Skin epidermis (tissue), 12 donors: ENCODE measurements around the gene ZC3H7B.
"Not testable (repeated sequence)": the region's sequence is repeated elsewhere in the genome, so short reads cannot be mapped to it uniquely, and the experiment has no call there.

Source experiments
- H3K27ac ChIP-seq, 21 experiments: fragments of 200-600 bp; sonication (generic) in 11 of 21; one replicate each; pipeline ENCODE4 v1.5.0; 2020; ENCODE audit warnings: mild to moderate bottlenecking in 3 of 21, inconsistent platforms in 2 of 21, moderate library complexity in 2 of 21
- H3K4me3 ChIP-seq, 7 experiments: fragments of 200-600 bp; sonication (generic) in 2 of 7; one replicate each; pipeline ENCODE4 v1.5.0; 2020; ENCODE audit warnings: inconsistent platforms in 2 of 7, mild to moderate bottlenecking in 2 of 7, moderate library complexity in 1 of 7

ZC3H7B gene

GRCh38 chr22:41284465-41284864 lies 16.9 kb upstream of the ZC3H7B start:
- peak overlapping the region in 4 of 7 experiments; percentile 76 to 91 (median 90) for H3K4me3 ChIP-seq
- H3K27ac ChIP-seq = peak overlapping the region in 20 of 21 experiments; percentile 13 to 98 (median 90)

- Histone ChIP-seq H3K27ac (peak overlapping the region; percentile 17 to 98 (median 89)), H3K4me3 (peak overlapping the region; percentile 63 to 91 (median 88))
Measured at GRCh38 chr22:41285441-41285819, 15.9 kb upstream of the ZC3H7B start.

GRCh38 chr22:41285820-41286638 lies 15.3 kb upstream of the ZC3H7B start, which contains the start of gene RANGAP1:
TSS of gene RANGAP1 (minus strand) at chr22:41286187. CDS start at chr22:41281044, 5,143 bp downstream.
- H3K4me3 ChIP-seq = peak within 1 kb of the TSS; percentile 63 to 91 (median 88)
- peak within 1 kb of the TSS; percentile 17 to 98 (median 89) for H3K27ac ChIP-seq

GRCh38 chr22:41286639-41287091 lies 14.7 kb upstream of the ZC3H7B start:
- peak overlapping the region in 20 of 21 experiments; percentile 33 to 93 (median 78) for H3K27ac ChIP-seq
- peak overlapping the region; percentile 41 to 91 (median 88) for H3K4me3 ChIP-seq

- H3K4me3 ChIP-seq = no peak overlapping the region
- peak overlapping the region in 20 of 21 experiments; percentile 60 to 93 (median 78) for H3K27ac ChIP-seq
Measured at GRCh38 chr22:41288245-41288946, 12.9 kb upstream of the ZC3H7B start.

- no peak overlapping the region for H3K4me3 ChIP-seq
- H3K27ac ChIP-seq = peak overlapping the region in 8 of 21 experiments; percentile 0 to 82 (median 42)
Measured at GRCh38 chr22:41289671-41290070, 11.7 kb upstream of the ZC3H7B start.

GRCh38 chr22:41290262-41291221 lies 10.8 kb upstream of the ZC3H7B start:
- peak overlapping the region in 8 of 21 experiments; percentile 20 to 82 (median 42) for H3K27ac ChIP-seq

GRCh38 chr22:41294816-41295215 lies 6.5 kb upstream of the ZC3H7B start:
- not testable (repeated sequence) for H3K4me3 ChIP-seq, H3K27ac ChIP-seq

More at GRCh38 chr22:41290262-41291221, 10.8 kb upstream of the ZC3H7B start:
- no peak overlapping the region for H3K4me3 ChIP-seq

GRCh38 chr22:41296826-41297667 lies 4.3 kb upstream of the ZC3H7B start:
- Histone ChIP-seq H3K27ac (no peak overlapping the region), H3K4me3 (no peak overlapping the region)

- peak overlapping the region in 5 of 7 experiments; percentile 84 to 94 (median 91) for H3K4me3 ChIP-seq
Measured at GRCh38 chr22:41300661-41301060, 664 bp upstream of the ZC3H7B start.

GRCh38 chr22:41302021-41302767 lies 869 bp downstream of the ZC3H7B start:
- peak overlapping the region; percentile 84 to 94 (median 91) for H3K4me3 ChIP-seq
- H3K27ac ChIP-seq = peak overlapping the region; percentile 36 to 97 (median 94)

More at GRCh38 chr22:41300661-41301060, 664 bp upstream of the ZC3H7B start:
- H3K27ac ChIP-seq = peak overlapping the region in 15 of 21 experiments; percentile 91 to 97 (median 96)

- peak overlapping the region; percentile 84 to 94 (median 91) for H3K4me3 ChIP-seq
- H3K27ac ChIP-seq = peak overlapping the region in 20 of 21 experiments; percentile 79 to 97 (median 94)
Measured at GRCh38 chr22:41302811-41303210, 1.5 kb downstream of the ZC3H7B start.

- Histone ChIP-seq H3K4me3 (no peak overlapping the region), H3K27ac (peak overlapping the region in 2 of 21 experiments; percentile 28 to 50)
Measured at GRCh38 chr22:41305646-41306045, 4.3 kb downstream of the ZC3H7B start.

GRCh38 chr22:41308054-41308453 lies 6.7 kb downstream of the ZC3H7B start:
- H3K27ac ChIP-seq = peak overlapping the region in 6 of 21 experiments; percentile 12 to 36 (median 26)
- H3K4me3 ChIP-seq = no peak overlapping the region

- H3K27ac ChIP-seq = peak overlapping the region in 4 of 21 experiments; percentile 12 to 31 (median 26)
- H3K4me3 ChIP-seq = no peak overlapping the region
Measured at GRCh38 chr22:41308544-41308947, 7.2 kb downstream of the ZC3H7B start.

- H3K4me3 ChIP-seq = no peak overlapping the region
- H3K27ac ChIP-seq = no peak overlapping the region
Measured at GRCh38 chr22:41310336-41310735, 9.0 kb downstream of the ZC3H7B start.

- Histone ChIP-seq H3K27ac (no peak overlapping the region), H3K4me3 (no peak overlapping the region)
Measured at GRCh38 chr22:41311487-41311886, 10.2 kb downstream of the ZC3H7B start.
